Measurements from ENCODE around the gene NCL. TPM values are rescaled to one million over a fixed set of nuclear protein-coding genes. Genes with fewer than 3 reads are reported as not detected.

NCL gene
- polyA plus RNA-seq, 1 donor from 2014 or later, result 101 TPM

GRCh38 chr2:231436957-231437356, 27.3 kb downstream of the NCL start:
- H3K79me2 ChIP-seq (replicated peaks; ENCODE audit: insufficient read depth, low read length), result no peaks in the 10 kb centered on the region
- no peaks in the 10 kb centered on the region for H3K36me3 ChIP-seq (ENCODE audit: insufficient read depth, low read length)
- TF ChIP-seq EZH2 (IDR thresholded peaks at IDR 0.05; ENCODE audit: borderline replicate concordance, insufficient read depth, low read length, poor library complexity, severe bottlenecking) (no peak), SMC3 (conservative IDR thresholded peaks at IDR 0.05; ENCODE audit: poor library complexity) (no peak), RAD21 (conservative IDR thresholded peaks at IDR 0.05) (no peak), EP300 (conservative IDR thresholded peaks at IDR 0.05; ENCODE audit: poor library complexity, severe bottlenecking) (no peak), REST (IDR thresholded peaks at IDR 0.05; ENCODE audit: borderline replicate concordance) (no peak), TAF1 (IDR thresholded peaks at IDR 0.05; ENCODE audit: low read depth) (no peak), POLR2AphosphoS5 (IDR thresholded peaks at IDR 0.05) (no peak), MXI1 (conservative IDR thresholded peaks at IDR 0.05; ENCODE audit: poor library complexity, severe bottlenecking) (no peak)
- TF ChIP-seq, protein P1, sequence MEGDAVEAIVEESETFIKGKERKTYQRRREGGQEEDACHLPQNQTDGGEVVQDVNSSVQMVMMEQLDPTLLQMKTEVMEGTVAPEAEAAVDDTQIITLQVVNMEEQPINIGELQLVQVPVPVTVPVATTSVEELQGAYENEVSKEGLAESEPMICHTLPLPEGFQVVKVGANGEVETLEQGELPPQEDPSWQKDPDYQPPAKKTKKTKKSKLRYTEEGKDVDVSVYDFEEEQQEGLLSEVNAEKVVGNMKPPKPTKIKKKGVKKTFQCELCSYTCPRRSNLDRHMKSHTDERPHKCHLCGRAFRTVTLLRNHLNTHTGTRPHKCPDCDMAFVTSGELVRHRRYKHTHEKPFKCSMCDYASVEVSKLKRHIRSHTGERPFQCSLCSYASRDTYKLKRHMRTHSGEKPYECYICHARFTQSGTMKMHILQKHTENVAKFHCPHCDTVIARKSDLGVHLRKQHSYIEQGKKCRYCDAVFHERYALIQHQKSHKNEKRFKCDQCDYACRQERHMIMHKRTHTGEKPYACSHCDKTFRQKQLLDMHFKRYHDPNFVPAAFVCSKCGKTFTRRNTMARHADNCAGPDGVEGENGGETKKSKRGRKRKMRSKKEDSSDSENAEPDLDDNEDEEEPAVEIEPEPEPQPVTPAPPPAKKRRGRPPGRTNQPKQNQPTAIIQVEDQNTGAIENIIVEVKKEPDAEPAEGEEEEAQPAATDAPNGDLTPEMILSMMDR (IDR thresholded peaks at IDR 0.05; ENCODE audit: poor library complexity, severe bottlenecking), result no peak
- no peak overlapping the region for H3K27ac ChIP-seq (ENCODE audit: low read length)
- no peaks in the 10 kb centered on the region for H3K27me3 ChIP-seq (ENCODE audit: insufficient read depth, low read depth, low read length)
- no peaks in the 10 kb centered on the region for H3K9me3 ChIP-seq (ENCODE audit: low read length)
- H3K4me3 ChIP-seq (ENCODE audit: low read length), result no peak overlapping the region
- H2AFZ ChIP-seq (ENCODE audit: low read depth, low read length), result no peak overlapping the region
- H3K4me2 ChIP-seq (ENCODE audit: low read length), result no peak overlapping the region
- no peaks in the 10 kb centered on the region for H4K20me1 ChIP-seq (ENCODE audit: insufficient read depth)
- H3F3A ChIP-seq (ENCODE audit: insufficient read depth, low read length, poor library complexity, severe bottlenecking), result no peaks in the 10 kb centered on the region
- no peak overlapping the region for H3K9ac ChIP-seq (ENCODE audit: low read length)
- H3K9me2 ChIP-seq (ENCODE audit: insufficient read depth, low read length), result no peaks in the 10 kb centered on the region

DNA sequence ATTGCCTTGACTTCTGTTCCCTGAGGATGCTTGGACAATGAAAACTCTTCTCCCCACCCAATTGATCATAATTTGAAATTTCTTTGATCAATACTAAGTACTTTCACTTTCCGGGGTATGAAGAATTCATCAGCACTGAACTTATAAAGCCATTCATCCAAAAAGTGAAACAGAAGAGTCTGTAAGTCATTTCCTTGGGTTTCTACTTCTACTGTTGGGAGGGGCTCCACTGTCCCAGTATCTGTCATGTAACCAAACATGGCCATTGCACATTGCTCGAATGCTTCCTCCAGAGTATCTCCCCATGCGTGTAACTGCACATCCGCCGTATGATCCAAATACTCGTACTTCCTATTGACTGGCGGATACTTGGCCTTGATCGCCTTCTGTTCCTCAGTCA, 30.3 kb downstream of the NCL start:
- H3K9ac ChIP-seq (ENCODE audit: low read length), result no peak overlapping the region
- TF ChIP-seq TAF1 (IDR thresholded peaks at IDR 0.05; ENCODE audit: low read depth) (no peak), EP300 (conservative IDR thresholded peaks at IDR 0.05; ENCODE audit: poor library complexity, severe bottlenecking) (no peak), POLR2AphosphoS5 (IDR thresholded peaks at IDR 0.05) (no peak), EZH2 (IDR thresholded peaks at IDR 0.05; ENCODE audit: borderline replicate concordance, insufficient read depth, low read length, poor library complexity, severe bottlenecking) (no peak), RAD21 (conservative IDR thresholded peaks at IDR 0.05) (no peak), MXI1 (conservative IDR thresholded peaks at IDR 0.05; ENCODE audit: poor library complexity, severe bottlenecking) (no peak), REST (IDR thresholded peaks at IDR 0.05; ENCODE audit: borderline replicate concordance) (no peak), SMC3 (conservative IDR thresholded peaks at IDR 0.05; ENCODE audit: poor library complexity) (no peak)
- TF ChIP-seq, protein P1 (IDR thresholded peaks at IDR 0.05; ENCODE audit: poor library complexity, severe bottlenecking), result no peak
- H3K4me2 ChIP-seq (ENCODE audit: low read length), result no peak overlapping the region

More for the DNA sequence above, 30.3 kb downstream of the NCL start:
- Histone ChIP-seq H3K27me3 (ENCODE audit: insufficient read depth, low read depth, low read length) (no peaks in the 10 kb centered on the region), H3K79me2 (replicated peaks; ENCODE audit: insufficient read depth, low read length) (no peaks in the 10 kb centered on the region), H2AFZ (ENCODE audit: low read depth, low read length) (no peak overlapping the region), H3K9me3 (ENCODE audit: low read length) (no peaks in the 10 kb centered on the region), H3K4me3 (ENCODE audit: low read length) (no peak overlapping the region), H4K20me1 (ENCODE audit: insufficient read depth) (no peaks in the 10 kb centered on the region), H3K27ac (ENCODE audit: low read length) (no peak overlapping the region), H3F3A (ENCODE audit: insufficient read depth, low read length, poor library complexity, severe bottlenecking) (no peaks in the 10 kb centered on the region), H3K9me2 (ENCODE audit: insufficient read depth, low read length) (no peaks in the 10 kb centered on the region), H3K36me3 (ENCODE audit: insufficient read depth, low read length) (no peaks in the 10 kb centered on the region)

All from neural cell (in vitro differentiated cells).